NCI-H146 treated with DMSO at 0.1 percent for 48 hours (cell line): ENCODE results near the gene KIF6.

Experiments
- DNase-seq: peaks from one replicate; lab custom pipeline; 2025; ENCODE audit not compliant: unreplicated experiment; lab: John Stamatoyannopoulos, UW

Gene KIF6

GRCh38 chr6:39388606-39389483 lies 336.4 kb downstream of the KIF6 start:
- no peak for DNase-seq

GRCh38 chr6:39387785-39388184 lies 337.4 kb downstream of the KIF6 start:
- no peak for DNase-seq

- no peak for DNase-seq
Observed at GRCh38 chr6:39386487-39386886, 338.7 kb downstream of the KIF6 start.

- DNase-seq: no peak
Observed at GRCh38 chr6:39381550-39382140, 343.6 kb downstream of the KIF6 start.

- no peak for DNase-seq
Observed at GRCh38 chr6:39380837-39381549, 344.2 kb downstream of the KIF6 start.

GRCh38 chr6:39378960-39379425 lies 346.2 kb downstream of the KIF6 start:
- no peak for DNase-seq

- no peak for DNase-seq
Observed at GRCh38 chr6:39378175-39378959, 346.8 kb downstream of the KIF6 start.

- DNase-seq: peak; percentile 34
Observed at GRCh38 chr6:39377539-39377950, 347.7 kb downstream of the KIF6 start.

- no peak for DNase-seq
Observed at GRCh38 chr6:39375405-39375804, 349.8 kb downstream of the KIF6 start.

GRCh38 chr6:39370390-39370789 lies 354.8 kb downstream of the KIF6 start:
- no peak for DNase-seq

GRCh38 chr6:39369987-39370386 lies 355.2 kb downstream of the KIF6 start:
- DNase-seq: no peak

GRCh38 chr6:39367700-39368099 lies 357.5 kb downstream of the KIF6 start:
- DNase-seq: no peak

GRCh38 chr6:39366931-39367618 lies 358.1 kb downstream of the KIF6 start:
- DNase-seq: no peak

- DNase-seq: no peak
Observed at GRCh38 chr6:39365281-39366074, 359.7 kb downstream of the KIF6 start.

GRCh38 chr6:39363280-39363679 lies 361.9 kb downstream of the KIF6 start:
- no peak for DNase-seq

GRCh38 chr6:39362487-39362865 lies 362.7 kb downstream of the KIF6 start:
- peak; percentile 42 for DNase-seq

- DNase-seq: peak; percentile 89
Observed at GRCh38 chr6:39361657-39362486, 363.3 kb downstream of the KIF6 start.

GRCh38 chr6:39360378-39360777 lies 364.8 kb downstream of the KIF6 start:
- DNase-seq: no peak
